ENCODE data around the gene KCNK1.

The KCNK1 gene

DNA sequence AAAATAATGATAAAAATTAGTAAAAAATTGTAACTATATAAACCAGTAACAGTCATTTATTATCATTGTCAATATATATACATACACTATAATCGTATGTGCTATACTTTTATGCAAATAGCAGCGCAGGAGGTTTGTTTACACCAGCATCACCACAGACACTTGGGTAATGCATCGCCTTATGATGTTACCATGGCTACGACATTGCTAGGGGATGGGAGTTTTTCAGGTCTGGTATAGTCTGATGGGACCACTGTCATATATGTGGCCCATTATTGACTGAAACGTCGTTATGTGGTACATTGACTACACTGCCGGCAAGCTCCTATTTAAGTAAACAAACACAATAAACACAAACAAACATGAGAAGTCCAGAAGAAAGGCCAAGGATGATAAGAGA is 45.6 kb downstream of the KCNK1 start:
- no peak overlapping the region for H3K4me3 ChIP-seq (ENCODE audit: low read length)
- H3K36me3 ChIP-seq (replicated peaks; ENCODE audit: insufficient read depth, low read length): no peaks in the 10 kb centered on the region
- no peak overlapping the region for H3K9ac ChIP-seq (ENCODE audit: low read length)
- no peak overlapping the region for H3K4me2 ChIP-seq (ENCODE audit: low read depth, low read length)
- no peaks in the 10 kb centered on the region for H3K27me3 ChIP-seq (replicated peaks; ENCODE audit: insufficient read depth, low read length)
- peaks cover 35% of the 10 kb centered on the region for H3K4me1 ChIP-seq (ENCODE audit: low read length)
- no peak for TF ChIP-seq EZH2phosphoT487 (IDR thresholded peaks at IDR 0.05; ENCODE audit: low read length)
- TF ChIP-seq, protein P1, sequence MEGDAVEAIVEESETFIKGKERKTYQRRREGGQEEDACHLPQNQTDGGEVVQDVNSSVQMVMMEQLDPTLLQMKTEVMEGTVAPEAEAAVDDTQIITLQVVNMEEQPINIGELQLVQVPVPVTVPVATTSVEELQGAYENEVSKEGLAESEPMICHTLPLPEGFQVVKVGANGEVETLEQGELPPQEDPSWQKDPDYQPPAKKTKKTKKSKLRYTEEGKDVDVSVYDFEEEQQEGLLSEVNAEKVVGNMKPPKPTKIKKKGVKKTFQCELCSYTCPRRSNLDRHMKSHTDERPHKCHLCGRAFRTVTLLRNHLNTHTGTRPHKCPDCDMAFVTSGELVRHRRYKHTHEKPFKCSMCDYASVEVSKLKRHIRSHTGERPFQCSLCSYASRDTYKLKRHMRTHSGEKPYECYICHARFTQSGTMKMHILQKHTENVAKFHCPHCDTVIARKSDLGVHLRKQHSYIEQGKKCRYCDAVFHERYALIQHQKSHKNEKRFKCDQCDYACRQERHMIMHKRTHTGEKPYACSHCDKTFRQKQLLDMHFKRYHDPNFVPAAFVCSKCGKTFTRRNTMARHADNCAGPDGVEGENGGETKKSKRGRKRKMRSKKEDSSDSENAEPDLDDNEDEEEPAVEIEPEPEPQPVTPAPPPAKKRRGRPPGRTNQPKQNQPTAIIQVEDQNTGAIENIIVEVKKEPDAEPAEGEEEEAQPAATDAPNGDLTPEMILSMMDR (IDR thresholded peaks at IDR 0.05; ENCODE audit: low read length): no peak
- no peak for TF ChIP-seq EZH2 (optimal IDR thresholded peaks at IDR 0.05; ENCODE audit: low read depth, low read length)
- H3K79me2 ChIP-seq (ENCODE audit: low read length): no peaks in the 10 kb centered on the region
- H2AFZ ChIP-seq (ENCODE audit: low read length): no peak overlapping the region
- H3K9me2 ChIP-seq (replicated peaks; ENCODE audit: insufficient read depth, low read length): no peaks in the 10 kb centered on the region
- no peaks in the 10 kb centered on the region for H4K20me1 ChIP-seq (ENCODE audit: insufficient read depth, low read length)
- H3K9me3 ChIP-seq (replicated peaks; ENCODE audit: insufficient read depth, low read length): no peaks in the 10 kb centered on the region
- peaks cover 13% of the 10 kb centered on the region for H3F3A ChIP-seq (ENCODE audit: insufficient read depth, low read length)
- no peak for DNase-seq
- no peak overlapping the region for H3K27ac ChIP-seq (ENCODE audit: low read length)

DNA sequence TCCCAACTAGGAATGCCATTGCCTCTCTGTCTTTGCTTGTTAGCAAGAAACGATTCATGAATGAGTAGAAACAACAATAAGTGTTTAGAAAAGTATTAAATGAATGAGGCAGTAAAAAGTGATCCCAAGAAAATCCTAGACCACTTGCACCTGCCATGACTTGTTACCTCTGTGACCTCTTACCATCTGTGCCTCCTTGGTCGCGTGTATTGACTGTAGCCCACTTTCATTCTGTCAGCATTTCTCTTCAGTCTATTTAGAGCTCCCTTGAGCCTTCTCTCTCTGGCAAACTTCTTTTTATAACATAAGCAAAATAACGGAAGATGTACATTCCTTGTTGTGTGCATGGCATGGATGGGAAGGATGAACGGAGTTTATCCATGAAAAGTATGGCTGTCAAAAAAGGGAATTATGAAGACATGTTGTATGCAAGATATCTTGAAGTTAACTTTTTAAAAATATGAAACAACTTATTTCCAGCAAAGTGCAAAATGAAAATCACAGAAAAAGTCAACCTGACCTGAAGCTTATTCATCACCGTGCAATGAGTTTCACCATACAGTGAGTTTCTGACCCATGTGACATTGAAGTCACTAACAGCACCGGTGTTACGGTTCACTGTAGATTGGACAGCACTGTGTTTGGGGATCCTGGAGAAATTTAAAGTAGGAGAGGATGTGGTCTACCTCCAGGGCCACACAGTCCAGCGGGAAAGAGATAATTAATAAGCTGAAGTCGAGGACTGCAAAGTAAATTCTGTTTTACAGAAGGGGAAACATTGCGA is 47.7 kb downstream of the KCNK1 start:
- Histone ChIP-seq H4K20me1 (ENCODE audit: insufficient read depth, low read length) (no peaks in the 10 kb centered on the region), H3K4me3 (ENCODE audit: low read length) (peak overlapping the region; percentile 0; the same call in 1 of the 2 replicates), H2AFZ (ENCODE audit: low read length) (no peak overlapping the region), H3F3A (ENCODE audit: insufficient read depth, low read length) (peaks cover 13% of the 10 kb centered on the region), H3K79me2 (ENCODE audit: low read length) (no peaks in the 10 kb centered on the region), H3K9me3 (replicated peaks; ENCODE audit: insufficient read depth, low read length) (no peaks in the 10 kb centered on the region), H3K4me2 (ENCODE audit: low read depth, low read length) (peak overlapping the region; percentile 43), H3K27ac (ENCODE audit: low read length) (0 out of 2 replicates have a peak overlapping the region, but pooled peaks have one; percentile 5), H3K4me1 (ENCODE audit: low read length) (peaks cover 36% of the 10 kb centered on the region), H3K36me3 (replicated peaks; ENCODE audit: insufficient read depth, low read length) (no peaks in the 10 kb centered on the region), H3K27me3 (replicated peaks; ENCODE audit: insufficient read depth, low read length) (no peaks in the 10 kb centered on the region), H3K9ac (ENCODE audit: low read length) (no peak overlapping the region), H3K9me2 (replicated peaks; ENCODE audit: insufficient read depth, low read length) (no peaks in the 10 kb centered on the region)
- DNase-seq: peak; percentile 48
- TF ChIP-seq EZH2phosphoT487 (IDR thresholded peaks at IDR 0.05; ENCODE audit: low read length): no peak
- TF ChIP-seq EZH2 (optimal IDR thresholded peaks at IDR 0.05; ENCODE audit: low read depth, low read length): no peak
- TF ChIP-seq, protein P1 (IDR thresholded peaks at IDR 0.05; ENCODE audit: low read length): no peak

DNA sequence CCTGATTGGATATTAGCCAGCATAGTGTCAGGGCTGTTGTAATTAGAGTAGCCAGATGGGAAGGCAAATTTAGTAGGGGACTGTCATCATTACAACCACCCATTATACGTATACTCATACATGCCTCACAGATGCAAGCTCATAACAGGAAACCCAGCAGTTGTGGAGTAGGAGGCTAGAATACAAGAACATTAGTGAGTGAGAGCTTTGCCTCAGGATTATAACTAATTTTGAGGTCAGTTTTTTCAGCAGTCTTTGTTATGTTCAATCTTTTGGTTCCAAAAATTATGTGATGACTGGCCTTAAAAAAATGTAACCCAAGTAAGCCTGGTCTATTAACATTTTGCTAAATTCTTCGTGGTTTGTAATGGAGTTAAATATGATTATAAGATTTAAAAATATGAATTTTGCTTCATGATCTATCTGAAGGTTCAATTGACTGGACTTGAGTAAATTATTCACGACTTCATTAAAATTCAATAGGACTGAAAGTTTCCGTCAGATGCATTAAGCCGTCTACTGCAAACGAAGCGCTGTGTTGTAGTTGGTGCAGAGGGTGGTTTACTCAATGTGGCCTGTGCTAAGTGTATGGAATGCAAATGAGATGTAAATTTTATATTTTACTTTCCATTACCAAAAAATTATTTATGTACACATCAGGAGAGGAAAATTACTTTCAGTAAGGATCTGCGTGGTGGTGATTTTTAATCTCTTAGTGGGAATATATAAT is 48.8 kb downstream of the KCNK1 start:
- no peaks in the 10 kb centered on the region for H3K27me3 ChIP-seq (replicated peaks; ENCODE audit: insufficient read depth, low read length)
- H3K4me3 ChIP-seq (ENCODE audit: low read length): no peak overlapping the region
- H3K9me2 ChIP-seq (replicated peaks; ENCODE audit: insufficient read depth, low read length): no peaks in the 10 kb centered on the region
- H3K79me2 ChIP-seq (ENCODE audit: low read length): no peaks in the 10 kb centered on the region
- DNase-seq: no peak
- no peaks in the 10 kb centered on the region for H3K36me3 ChIP-seq (replicated peaks; ENCODE audit: insufficient read depth, low read length)
- 0 out of 2 replicates have a peak overlapping the region, but pooled peaks have one; percentile 43 for H3K4me2 ChIP-seq (ENCODE audit: low read depth, low read length)
- no peak overlapping the region for H3K27ac ChIP-seq (ENCODE audit: low read length)
- no peak overlapping the region for H2AFZ ChIP-seq (ENCODE audit: low read length)
- peaks cover 36% of the 10 kb centered on the region for H3K4me1 ChIP-seq (ENCODE audit: low read length)
- no peaks in the 10 kb centered on the region for H4K20me1 ChIP-seq (ENCODE audit: insufficient read depth, low read length)
- H3F3A ChIP-seq (ENCODE audit: insufficient read depth, low read length): peaks cover 13% of the 10 kb centered on the region
- no peaks in the 10 kb centered on the region for H3K9me3 ChIP-seq (replicated peaks; ENCODE audit: insufficient read depth, low read length)
- TF ChIP-seq EZH2phosphoT487 (IDR thresholded peaks at IDR 0.05; ENCODE audit: low read length) (no peak), EZH2 (optimal IDR thresholded peaks at IDR 0.05; ENCODE audit: low read depth, low read length) (no peak)
- TF ChIP-seq, protein P1 (IDR thresholded peaks at IDR 0.05; ENCODE audit: low read length): no peak
- H3K9ac ChIP-seq (ENCODE audit: low read length): no peak overlapping the region

All from MM.1S (cell line).